H1 (cell line): Measurements from ENCODE around the gene TCF4. TPM values are rescaled to one million over a fixed set of nuclear protein-coding genes. Genes with fewer than 3 reads are reported as not detected.

Source experiments
- CTCF ChIA-PET: fragments of 300-600 bp; sonication (Branson Sonifier 250); formaldehyde crosslinking; loops from one replicate; lab custom pipeline; 2021; ENCODE audit not compliant: partially characterized antibody; lab: Charles Lee
- POLR2A ChIA-PET: fragments of 300-600 bp; sonication (Branson Sonifier 250); formaldehyde crosslinking; loops from one replicate; lab custom pipeline; 2021; ENCODE audit warnings: inconsistent platforms; ENCODE audit not compliant: partially characterized antibody; lab: Charles Lee
- DNase-seq, 2 experiments: peaks; one replicate each; pipeline versions ENCODE4 v3.0.0 to v3.0.0-alpha.2; 2010 to 2022; ENCODE audit warnings: low spot score in 2 of 2, low read depth in 1 of 2, mixed read lengths in 1 of 2
- FAIRE-seq: peaks from 2 replicates; lab custom pipeline; 2011; peaks lifted over from hg19 to GRCh38; lab: Jason Lieb, UNC
- H2AFZ ChIP-seq: 2 replicates; pipeline ENCODE4 v1.8.1; 2012; ENCODE audit warnings: low read length, inconsistent platforms
- H2AK5ac ChIP-seq: 2 replicates; pipeline ENCODE4 v1.6.1; 2013; ENCODE audit warnings: low read depth, low read length
- H2BK120ac ChIP-seq: replicated peaks from 2 replicates; pipeline ENCODE3; 2013; ENCODE audit warnings: low read depth, low read length, inconsistent platforms
- H2BK12ac ChIP-seq: 2 replicates; pipeline ENCODE4 v1.6.1; 2013; ENCODE audit warnings: low read depth, low read length
- H2BK15ac ChIP-seq: 2 replicates; pipeline ENCODE4 v1.6.1; 2013; ENCODE audit warnings: low read length
- H2BK20ac ChIP-seq: 2 replicates; pipeline ENCODE4 v1.6.1; 2013; ENCODE audit warnings: low read length
- H2BK5ac ChIP-seq: 2 replicates; pipeline ENCODE4 v1.6.1; 2013; ENCODE audit warnings: low read depth, low read length
- H3K14ac ChIP-seq: 2 replicates; pipeline ENCODE4 v1.6.1; 2013; ENCODE audit warnings: inconsistent platforms; ENCODE audit not compliant: insufficient read length
- H3K18ac ChIP-seq: 2 replicates; pipeline ENCODE4 v1.6.1; 2013; ENCODE audit warnings: low read length; ENCODE audit errors: extremely low read depth
- H3K23ac ChIP-seq: 2 replicates; pipeline ENCODE4 v1.6.1; 2013; ENCODE audit warnings: inconsistent platforms; ENCODE audit not compliant: insufficient read length
- H3K23me2 ChIP-seq: 2 replicates; pipeline ENCODE4 v1.6.1; 2013; ENCODE audit warnings: low read depth, low read length
- H3K27ac ChIP-seq: 2 replicates; pipeline ENCODE4 v1.6.1; 2011; ENCODE audit warnings: low read depth, low read length, inconsistent platforms
- H3K27me3 ChIP-seq, 4 experiments: replicated peaks in 1 of 4; 1 replicate in 1 of 4; 2 replicates in 3 of 4; pipeline versions ENCODE4 v1.6.1 to v1.8.1; 2011 to 2013; ENCODE audit warnings: low read length in 3 of 4, mild to moderate bottlenecking in 3 of 4, inconsistent platforms in 2 of 4, mixed read lengths in 2 of 4, moderate library complexity in 1 of 4; ENCODE audit not compliant: control insufficient read depth in 3 of 4, insufficient read depth in 3 of 4; ENCODE audit errors: extremely low read depth in 1 of 4
- H3K36me3 ChIP-seq, 4 experiments: 2 replicates each; pipeline versions ENCODE4 v1.6.1 to v1.8.1; 2011 to 2013; ENCODE audit warnings: mild to moderate bottlenecking in 4 of 4, low read length in 3 of 4, moderate library complexity in 2 of 4, control low read depth in 1 of 4, inconsistent platforms in 1 of 4; ENCODE audit not compliant: insufficient read depth in 4 of 4, control insufficient read depth in 2 of 4
- H3K4ac ChIP-seq: replicated peaks from 2 replicates; pipeline ENCODE3; 2013; ENCODE audit warnings: low read length, low read depth, mixed read lengths, inconsistent platforms; ENCODE audit not compliant: insufficient read length
- H3K4me1 ChIP-seq, 4 experiments: replicated peaks in 1 of 4; 1 replicate in 1 of 4; 2 replicates in 3 of 4; pipeline versions ENCODE4 v1.6.1 to v1.8.1; 2011 to 2013; ENCODE audit warnings: low read length in 3 of 4, inconsistent platforms in 2 of 4, mixed read lengths in 1 of 4; ENCODE audit not compliant: insufficient read depth in 4 of 4, control insufficient read depth in 3 of 4
- H3K4me2 ChIP-seq, 2 experiments: 2 replicates each; pipeline versions ENCODE4 v1.6.1 to v1.8.1; 2011 to 2013; ENCODE audit warnings: low read depth in 2 of 2, low read length in 2 of 2, control low read depth in 1 of 2, inconsistent platforms in 1 of 2, mild to moderate bottlenecking in 1 of 2; ENCODE audit not compliant: insufficient read depth in 1 of 2
- H3K4me3 ChIP-seq, 4 experiments: fragments of 200-600, 300-600 bp in 1 of 4; sonication (generic), shearing (Covaris generic), sonication (Bioruptor Twin) in 1 of 4; 2 replicates each; pipeline versions ENCODE4 v1.5.1 to v1.8.1; 2011 to 2016; ENCODE audit warnings: low read length in 4 of 4, low read depth in 3 of 4, control low read depth in 2 of 4, inconsistent platforms in 2 of 4, mild to moderate bottlenecking in 2 of 4, mixed read lengths in 1 of 4, moderate library complexity in 1 of 4; ENCODE audit not compliant: insufficient read depth in 2 of 4; ENCODE audit errors: extremely low read depth in 1 of 4
- H3K56ac ChIP-seq: replicated peaks from 2 replicates; pipeline ENCODE3; 2013; ENCODE audit warnings: low read depth, mild to moderate bottlenecking, mixed read lengths, low read length, inconsistent platforms; ENCODE audit not compliant: insufficient read length
- H3K79me1 ChIP-seq: 2 replicates; pipeline ENCODE4 v1.6.1; 2013; ENCODE audit warnings: low read depth, low read length, control low read depth
- H3K79me2 ChIP-seq, 2 experiments: 2 replicates each; pipeline versions ENCODE4 v1.6.1 to v1.8.1; 2012 to 2013; ENCODE audit warnings: low read length in 2 of 2, mild to moderate bottlenecking in 2 of 2, inconsistent platforms in 1 of 2; ENCODE audit not compliant: insufficient read depth in 2 of 2, control insufficient read depth in 1 of 2
- H3K9ac ChIP-seq, 4 experiments: replicated peaks in 1 of 4; 1 replicate in 1 of 4; 2 replicates in 3 of 4; pipeline versions ENCODE4 v1.6.1 to v1.8.1; 2011 to 2013; ENCODE audit warnings: low read depth in 3 of 4, low read length in 3 of 4, control low read depth in 2 of 4, mild to moderate bottlenecking in 2 of 4, moderate library complexity in 2 of 4, inconsistent platforms in 1 of 4; ENCODE audit errors: extremely low read depth in 1 of 4
- H3K9me3 ChIP-seq, 2 experiments: 2 replicates each; pipeline versions ENCODE4 v1.6.1 to v1.8.1; 2012 to 2013; ENCODE audit warnings: mild to moderate bottlenecking in 2 of 2, moderate library complexity in 2 of 2, control low read depth in 1 of 2, inconsistent platforms in 1 of 2, low read depth in 1 of 2, low read length in 1 of 2, mixed read lengths in 1 of 2; ENCODE audit not compliant: insufficient read depth in 2 of 2
- H4K20me1 ChIP-seq, 2 experiments: replicated peaks in 1 of 2; 2 replicates each; pipeline versions ENCODE3 to v1.8.1; 2011 to 2013; ENCODE audit warnings: inconsistent platforms in 2 of 2, low read length in 2 of 2, mild to moderate bottlenecking in 1 of 2; ENCODE audit not compliant: insufficient read depth in 2 of 2, control insufficient read depth in 1 of 2
- H4K5ac ChIP-seq: 2 replicates; pipeline ENCODE4 v1.6.1; 2013; ENCODE audit warnings: low read length, low read depth, mixed read lengths, inconsistent platforms; ENCODE audit not compliant: insufficient read length
- H4K8ac ChIP-seq: 2 replicates; pipeline ENCODE4 v1.8.0; 2013; ENCODE audit warnings: mild to moderate bottlenecking, moderate library complexity, low read length, inconsistent platforms; ENCODE audit not compliant: insufficient read depth; ENCODE audit errors: extremely low read depth
- H4K91ac ChIP-seq: replicated peaks from 2 replicates; pipeline ENCODE3; 2013; ENCODE audit warnings: low read length, mixed read lengths, inconsistent platforms; ENCODE audit not compliant: insufficient read length
- CBX5 ChIP-seq: fragments of 300-800, 300-1000 bp; sonication (generic); IDR thresholded peaks from 2 replicates; pipeline ENCODE4 v1.7.1; 2016; ENCODE audit warnings: antibody characterized with exemption, low read length, low read depth
- CREB1 ChIP-seq: IDR thresholded peaks from 2 replicates; pipeline ENCODE4 v1.6.1; 2012; ENCODE audit warnings: inconsistent platforms
- KDM5A ChIP-seq: fragments of 200-600 bp; IDR thresholded peaks from 2 replicates; pipeline ENCODE4 v1.7.1; 2012; ENCODE audit warnings: mild to moderate bottlenecking, low read length, inconsistent platforms, mixed read lengths
- NRF1 ChIP-seq: IDR thresholded peaks from 2 replicates; pipeline ENCODE4 v1.6.1; 2011; ENCODE audit warnings: mild to moderate bottlenecking, low read depth, low read length, improper control_type of control experiment
- RXRA ChIP-seq: IDR thresholded peaks from 2 replicates; pipeline ENCODE4 v1.6.1; 2011; ENCODE audit warnings: low read depth, mild to moderate bottlenecking, low read length, moderate library complexity; ENCODE audit not compliant: insufficient read depth
- SIN3A ChIP-seq, 2 experiments: IDR thresholded peaks in 1 of 2; conservative IDR thresholded peaks in 1 of 2; 2 replicates each; pipeline ENCODE4 v1.6.1; 2011 to 2012; ENCODE audit warnings: low read length in 2 of 2, improper control_type of control experiment in 1 of 2, low read depth in 1 of 2, mild to moderate bottlenecking in 1 of 2
- TAF1 ChIP-seq: IDR thresholded peaks from 2 replicates; pipeline ENCODE4 v1.6.1; 2011; ENCODE audit warnings: mild to moderate bottlenecking, low read depth, low read length
- TBP ChIP-seq: IDR thresholded peaks from 2 replicates; pipeline ENCODE4 v1.6.1; 2011; ENCODE audit warnings: low read depth, low read length, improper control_type of control experiment
- TCF12 ChIP-seq: IDR thresholded peaks from 2 replicates; pipeline ENCODE4 v1.6.1; 2011; ENCODE audit warnings: low read depth, mild to moderate bottlenecking, low read length
- TEAD4 ChIP-seq: IDR thresholded peaks from 2 replicates; pipeline ENCODE4 v1.6.1; 2012; ENCODE audit warnings: low read depth, low read length, inconsistent platforms, mixed read lengths
- ZNF274 ChIP-seq: IDR thresholded peaks from 2 replicates; pipeline ENCODE4 v1.7.0; 2012; ENCODE audit warnings: low read length, borderline replicate concordance; ENCODE audit errors: extremely low read depth
- WGBS, 2 experiments: shearing (Covaris generic) in 1 of 2; methylation state at CpG; one replicate each; pipeline versions ENCODE4 v1.1.6 to v1.1.7; 2013 to 2015; ENCODE audit warnings: low lambda C conversion rate in 2 of 2, mixed read lengths in 2 of 2, inconsistent platforms in 1 of 2, low coverage in 1 of 2, missing lambda C conversion rate in 1 of 2; ENCODE audit not compliant: insufficient replicate concordance in 2 of 2, insufficient coverage in 1 of 2, insufficient read length in 1 of 2; ENCODE audit errors: extremely low coverage in 1 of 2, missing lambda C conversion rate in 1 of 2; 5-methylcytosine and 5-hydroxymethylcytosine counted together
- polyA plus RNA-seq, 7 experiments: library from polyadenylated mRNA; depleted of rRNA in 3 of 7; stranded (reverse) in 5 of 7; unstranded in 2 of 7; fragments of >200 nt in 5 of 7; fragments of 200-250 nt in 2 of 7; gene quantifications; 1 replicate in 5 of 7; 2 replicates in 1 of 7; 4 replicates in 1 of 7; pipeline versions ENCODE4 v1.2.1 to v1.2.3, GENCODE V29; 2011 to 2013; ENCODE audit warnings: missing spikeins in 2 of 7, mixed read lengths in 2 of 7
- total RNA-seq: library from RNA; stranded (reverse); fragmentation: NEBNext Ultra II Directional; extraction: Animal tissue kit (Norgen Biotek cat#: 25700); gene quantifications from 2 replicates; pipeline ENCODE4 v1.2.1, GENCODE V29; 2021
- TF ChIP-seq, protein P1 (sequence below): IDR thresholded peaks from 2 replicates; pipeline ENCODE4 v1.6.1; 2011; ENCODE audit warnings: low read length, improper control_type of control experiment
- TF ChIP-seq, protein P2 (sequence below): IDR thresholded peaks from 2 replicates; pipeline ENCODE4 v1.6.1; 2012; ENCODE audit warnings: inconsistent platforms

The TCF4 gene
- total and polyA plus RNA-seq, 2 of the 8 experiments (the other 6 are each of a cell fraction or from before 2014, with no cell fraction given): 59.3 to 118 TPM

DNA sequence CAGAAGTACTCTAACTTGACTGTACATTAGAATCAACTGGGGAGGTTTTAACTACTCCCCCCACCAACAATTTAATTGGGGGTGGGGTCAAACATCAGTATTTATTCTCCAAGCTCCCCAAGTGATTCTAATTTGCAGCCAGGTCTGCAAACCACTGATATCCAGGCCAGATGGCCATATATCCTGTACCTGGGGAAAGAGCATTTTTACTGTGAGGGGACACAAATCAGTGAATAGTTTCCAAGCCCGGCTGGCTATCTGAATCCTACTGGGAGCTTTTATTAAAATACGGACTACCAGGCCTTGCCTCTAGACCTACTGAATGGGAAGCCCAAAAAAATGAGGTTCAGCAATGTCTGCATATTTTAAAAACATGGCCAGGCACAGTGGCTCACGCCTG is 88.5 kb downstream of the TCF4 start:
- H4K5ac ChIP-seq: no peak overlapping the region
- ChIA-PET CTCF (interaction anchor here (0.9 to 1.5 kb wide), 3 partner anchors 13 to 84 kb away, joined by 3 to 4 read pairs (median 4); no protein-coding TSS in a partner anchor), POLR2A (interaction anchor here (0.8 kb wide), 1 partner anchor 11 kb away, joined by 3 read pairs; no protein-coding TSS in a partner anchor)
- peaks cover 3% of the 10 kb centered on the region; the same call in 1 of the 2 replicates for H3K79me1 ChIP-seq
- no peaks in the 10 kb centered on the region for H3K27me3 ChIP-seq
- H3K9ac ChIP-seq: no peak overlapping the region
- peaks cover 2 to 6% of the 10 kb centered on the region in 2 experiments for H4K20me1 ChIP-seq
- H2AFZ ChIP-seq: no peak overlapping the region
- H3K9me3 ChIP-seq: no peaks in the 10 kb centered on the region
- H4K91ac ChIP-seq: no peak overlapping the region
- H3K56ac ChIP-seq: no peak overlapping the region
- peak overlapping the region; percentile 13 for H3K4ac ChIP-seq
- H3K79me2 ChIP-seq: peaks cover 5 to 94% of the 10 kb centered on the region in 2 experiments; a peak in 3 of 4 replicates
- H2AK5ac ChIP-seq: no peak overlapping the region
- no peak overlapping the region for H3K4me3 ChIP-seq
- H3K4me2 ChIP-seq: no peak overlapping the region
- H3K4me1 ChIP-seq: peaks cover 0 to 29% (median 11%) of the 10 kb centered on the region in 4 experiments; a peak in 3 of 7 replicates
- no peak overlapping the region for H3K27ac ChIP-seq
- no peak overlapping the region for H2BK120ac ChIP-seq
- H3K23me2 ChIP-seq: no peaks in the 10 kb centered on the region
- FAIRE-seq (no peak), DNase-seq (no peak)
- no peak overlapping the region for H2BK5ac ChIP-seq
- no peak overlapping the region for H2BK15ac ChIP-seq
- H2BK12ac ChIP-seq: no peak overlapping the region
- 72% methylated on average over 3 of the region's 3 CpGs; no CpG with 5 or more reads in 1 of the 2 experiments for WGBS, 2 experiments
- no peak overlapping the region for H2BK20ac ChIP-seq
- no peak overlapping the region for H3K23ac ChIP-seq
- no peak overlapping the region for H3K18ac ChIP-seq
- H3K14ac ChIP-seq: no peak overlapping the region
- no peaks in the 10 kb centered on the region; a peak in 1 of 8 replicates for H3K36me3 ChIP-seq
- no peak overlapping the region for H4K8ac ChIP-seq
- TF ChIP-seq TAF1: no peak
- TF ChIP-seq RXRA: no peak
- no peak for TF ChIP-seq NRF1
- no peak for TF ChIP-seq KDM5A
- TF ChIP-seq, protein P1, sequence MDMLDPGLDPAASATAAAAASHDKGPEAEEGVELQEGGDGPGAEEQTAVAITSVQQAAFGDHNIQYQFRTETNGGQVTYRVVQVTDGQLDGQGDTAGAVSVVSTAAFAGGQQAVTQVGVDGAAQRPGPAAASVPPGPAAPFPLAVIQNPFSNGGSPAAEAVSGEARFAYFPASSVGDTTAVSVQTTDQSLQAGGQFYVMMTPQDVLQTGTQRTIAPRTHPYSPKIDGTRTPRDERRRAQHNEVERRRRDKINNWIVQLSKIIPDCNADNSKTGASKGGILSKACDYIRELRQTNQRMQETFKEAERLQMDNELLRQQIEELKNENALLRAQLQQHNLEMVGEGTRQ: no peak
- TF ChIP-seq SIN3A (conservative IDR thresholded peaks at IDR 0.05 in 1 of 2, IDR thresholded peaks at IDR 0.05 in 1 of 2; ENCODE audit: low read depth in 1 of 2, low read length in 2 of 2): no peak
- TF ChIP-seq CREB1: no peak
- TF ChIP-seq CBX5: no peak
- no peak for TF ChIP-seq TCF12
- TF ChIP-seq, protein P2, sequence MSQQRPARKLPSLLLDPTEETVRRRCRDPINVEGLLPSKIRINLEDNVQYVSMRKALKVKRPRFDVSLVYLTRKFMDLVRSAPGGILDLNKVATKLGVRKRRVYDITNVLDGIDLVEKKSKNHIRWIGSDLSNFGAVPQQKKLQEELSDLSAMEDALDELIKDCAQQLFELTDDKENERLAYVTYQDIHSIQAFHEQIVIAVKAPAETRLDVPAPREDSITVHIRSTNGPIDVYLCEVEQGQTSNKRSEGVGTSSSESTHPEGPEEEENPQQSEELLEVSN: no peak
- TF ChIP-seq TBP: no peak
- no peak for TF ChIP-seq TEAD4
- TF ChIP-seq ZNF274: no peak
